ENCODE data around the gene ABCC1.

ABCC1 gene

DNA sequence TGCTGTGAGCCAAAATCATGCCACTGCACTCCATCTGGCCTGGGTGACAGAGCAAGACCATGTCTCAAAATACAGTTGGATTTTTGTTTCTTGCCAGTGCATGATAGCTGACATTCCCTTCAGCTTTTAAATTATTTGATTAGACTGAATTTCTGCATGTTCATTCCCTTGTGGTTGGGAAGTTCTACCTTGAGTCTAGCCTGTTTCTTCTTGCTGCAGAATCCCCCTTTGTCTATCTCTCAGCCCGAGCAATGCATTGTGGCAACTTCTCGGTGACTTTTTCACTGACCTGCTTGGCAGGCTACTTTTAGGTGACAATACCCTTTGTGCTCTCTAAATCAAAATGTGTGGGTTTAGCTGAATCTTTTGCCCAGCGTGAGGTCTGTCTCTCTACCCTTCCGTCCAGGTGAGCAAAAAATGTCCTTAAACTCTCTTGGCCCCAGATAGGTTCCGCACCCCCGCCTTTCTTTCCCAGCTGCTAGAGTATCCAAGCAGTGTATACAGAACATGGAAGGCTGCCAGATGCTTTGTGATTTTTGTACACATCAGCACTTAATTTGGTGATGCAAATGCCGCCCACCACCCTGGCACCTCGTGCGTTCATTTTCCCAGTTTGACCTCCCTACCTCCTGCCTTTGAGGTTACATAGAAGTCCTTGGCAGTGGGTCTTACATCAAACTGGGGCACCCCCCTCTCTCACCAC is 143.7 kb downstream of the ABCC1 start:
- Histone ChIP-seq H3K4me1 (ENCODE audit: insufficient read depth, low read length) (no peaks in the 10 kb centered on the region), H4K20me1 (ENCODE audit: insufficient read depth, low read length) (peaks cover 3% of the 10 kb centered on the region; the same call in 1 of the 2 replicates), H3K4me3 (ENCODE audit: low read depth in 1 of 2, low read length in 2 of 2) (no peak overlapping the region), H3K36me3 (ENCODE audit: insufficient read depth, low read length) (peaks cover 75% of the 10 kb centered on the region), H2AFZ (ENCODE audit: low read depth, low read length) (no peak overlapping the region), H3K79me2 (ENCODE audit: insufficient read depth, low read length) (no peaks in the 10 kb centered on the region), H3K9ac (ENCODE audit: low read depth, low read length) (no peak overlapping the region), H3K27ac (ENCODE audit: low read length) (no peak overlapping the region), H3K27me3 (ENCODE audit: insufficient read depth, low read length, poor library complexity) (no peaks in the 10 kb centered on the region), H3K9me3 (ENCODE audit: insufficient read depth, low read length, severe bottlenecking) (no peaks in the 10 kb centered on the region), H3K4me2 (ENCODE audit: insufficient read depth, low read length) (no peak overlapping the region)
- TF ChIP-seq, protein P1, sequence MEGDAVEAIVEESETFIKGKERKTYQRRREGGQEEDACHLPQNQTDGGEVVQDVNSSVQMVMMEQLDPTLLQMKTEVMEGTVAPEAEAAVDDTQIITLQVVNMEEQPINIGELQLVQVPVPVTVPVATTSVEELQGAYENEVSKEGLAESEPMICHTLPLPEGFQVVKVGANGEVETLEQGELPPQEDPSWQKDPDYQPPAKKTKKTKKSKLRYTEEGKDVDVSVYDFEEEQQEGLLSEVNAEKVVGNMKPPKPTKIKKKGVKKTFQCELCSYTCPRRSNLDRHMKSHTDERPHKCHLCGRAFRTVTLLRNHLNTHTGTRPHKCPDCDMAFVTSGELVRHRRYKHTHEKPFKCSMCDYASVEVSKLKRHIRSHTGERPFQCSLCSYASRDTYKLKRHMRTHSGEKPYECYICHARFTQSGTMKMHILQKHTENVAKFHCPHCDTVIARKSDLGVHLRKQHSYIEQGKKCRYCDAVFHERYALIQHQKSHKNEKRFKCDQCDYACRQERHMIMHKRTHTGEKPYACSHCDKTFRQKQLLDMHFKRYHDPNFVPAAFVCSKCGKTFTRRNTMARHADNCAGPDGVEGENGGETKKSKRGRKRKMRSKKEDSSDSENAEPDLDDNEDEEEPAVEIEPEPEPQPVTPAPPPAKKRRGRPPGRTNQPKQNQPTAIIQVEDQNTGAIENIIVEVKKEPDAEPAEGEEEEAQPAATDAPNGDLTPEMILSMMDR (IDR thresholded peaks at IDR 0.05; ENCODE audit: borderline replicate concordance, extremely low read depth, low read length, poor library complexity, severe bottlenecking): no peak
- no peak for TF ChIP-seq EZH2 (IDR thresholded peaks at IDR 0.05; ENCODE audit: borderline replicate concordance, low read depth, low read length, severe bottlenecking)
- ATAC-seq (ENCODE audit: insufficient read depth, low read depth) (no peak), DNase-seq (no peak)

GRCh38 chr16:16093628-16094332 is 144.4 kb downstream of the ABCC1 start:
- H3K4me3 ChIP-seq (ENCODE audit: low read depth in 1 of 2, low read length in 2 of 2): no peak overlapping the region
- no peaks in the 10 kb centered on the region for H3K27me3 ChIP-seq (ENCODE audit: insufficient read depth, low read length, poor library complexity)
- no peak for TF ChIP-seq EZH2 (IDR thresholded peaks at IDR 0.05; ENCODE audit: borderline replicate concordance, low read depth, low read length, severe bottlenecking)
- TF ChIP-seq, protein P1 (IDR thresholded peaks at IDR 0.05; ENCODE audit: borderline replicate concordance, extremely low read depth, low read length, poor library complexity, severe bottlenecking): no peak
- H2AFZ ChIP-seq (ENCODE audit: low read depth, low read length): no peak overlapping the region
- no peak overlapping the region for H3K4me2 ChIP-seq (ENCODE audit: insufficient read depth, low read length)
- no peaks in the 10 kb centered on the region for H3K79me2 ChIP-seq (ENCODE audit: insufficient read depth, low read length)
- no peak overlapping the region for H3K9ac ChIP-seq (ENCODE audit: low read depth, low read length)
- H3K36me3 ChIP-seq (ENCODE audit: insufficient read depth, low read length): peaks cover 76% of the 10 kb centered on the region
- ATAC-seq (ENCODE audit: insufficient read depth, low read depth) (no peak), DNase-seq (no peak)
- H3K4me1 ChIP-seq (ENCODE audit: insufficient read depth, low read length): no peaks in the 10 kb centered on the region
- no peak overlapping the region for H3K27ac ChIP-seq (ENCODE audit: low read length)
- no peaks in the 10 kb centered on the region for H3K9me3 ChIP-seq (ENCODE audit: insufficient read depth, low read length, severe bottlenecking)
- peaks cover 3% of the 10 kb centered on the region; the same call in 1 of the 2 replicates for H4K20me1 ChIP-seq (ENCODE audit: insufficient read depth, low read length)

GRCh38 chr16:16095646-16096045 is 146.2 kb downstream of the ABCC1 start:
- Histone ChIP-seq H3K4me2 (ENCODE audit: insufficient read depth, low read length) (no peak overlapping the region), H2AFZ (ENCODE audit: low read depth, low read length) (no peak overlapping the region), H3K9ac (ENCODE audit: low read depth, low read length) (no peak overlapping the region), H3K9me3 (ENCODE audit: insufficient read depth, low read length, severe bottlenecking) (no peaks in the 10 kb centered on the region), H3K4me3 (ENCODE audit: low read depth in 1 of 2, low read length in 2 of 2) (no peak overlapping the region), H4K20me1 (ENCODE audit: insufficient read depth, low read length) (peaks cover 3% of the 10 kb centered on the region; the same call in 1 of the 2 replicates), H3K27ac (ENCODE audit: low read length) (no peak overlapping the region), H3K79me2 (ENCODE audit: insufficient read depth, low read length) (no peaks in the 10 kb centered on the region), H3K4me1 (ENCODE audit: insufficient read depth, low read length) (no peaks in the 10 kb centered on the region), H3K36me3 (ENCODE audit: insufficient read depth, low read length) (peaks cover 76% of the 10 kb centered on the region), H3K27me3 (ENCODE audit: insufficient read depth, low read length, poor library complexity) (no peaks in the 10 kb centered on the region)
- DNase-seq: no peak
- no peak for ATAC-seq (ENCODE audit: insufficient read depth, low read depth)
- TF ChIP-seq, protein P1 (IDR thresholded peaks at IDR 0.05; ENCODE audit: borderline replicate concordance, extremely low read depth, low read length, poor library complexity, severe bottlenecking): no peak
- TF ChIP-seq EZH2 (IDR thresholded peaks at IDR 0.05; ENCODE audit: borderline replicate concordance, low read depth, low read length, severe bottlenecking): no peak

Measured in DND-41 (cell line).